ENCODE measurements around the gene RNASE12.
A peak's percentile ranks its signal among the peaks of the same experiment; 100 is the strongest.

Gene RNASE12

GRCh38 chr14:20628063-20628854 is 37.1 kb upstream of the RNASE12 start:
- TF ChIP-seq CTCF (IDR thresholded peaks at IDR 0.05; ENCODE audit: borderline replicate concordance, insufficient read depth, low read depth, low read length), result no peak

GRCh38 chr14:20627346-20628027 is 36.3 kb upstream of the RNASE12 start:
- H3K4me3 ChIP-seq (ENCODE audit: low read depth, low read length), result no peak overlapping the region
- TF ChIP-seq CTCF (IDR thresholded peaks at IDR 0.05; ENCODE audit: borderline replicate concordance, insufficient read depth, low read depth, low read length), result no peak

More at GRCh38 chr14:20628063-20628854, 37.1 kb upstream of the RNASE12 start:
- no peak overlapping the region for H3K4me3 ChIP-seq (ENCODE audit: low read depth, low read length)

GRCh38 chr14:20626274-20626673 is 35.1 kb upstream of the RNASE12 start:
- no peak overlapping the region for H3K4me3 ChIP-seq (ENCODE audit: low read depth, low read length)
- TF ChIP-seq CTCF (IDR thresholded peaks at IDR 0.05; ENCODE audit: borderline replicate concordance, insufficient read depth, low read depth, low read length), result no peak

GRCh38 chr14:20624495-20625070 is 33.4 kb upstream of the RNASE12 start:
- H3K4me3 ChIP-seq (ENCODE audit: low read depth, low read length), result peak overlapping the region; percentile 40
- TF ChIP-seq CTCF (IDR thresholded peaks at IDR 0.05; ENCODE audit: borderline replicate concordance, insufficient read depth, low read depth, low read length), result no peak

GRCh38 chr14:20623798-20624197 is 32.6 kb upstream of the RNASE12 start:
- TF ChIP-seq CTCF (IDR thresholded peaks at IDR 0.05; ENCODE audit: borderline replicate concordance, insufficient read depth, low read depth, low read length), result no peak
- no peak overlapping the region for H3K4me3 ChIP-seq (ENCODE audit: low read depth, low read length)

- no peak for TF ChIP-seq CTCF (IDR thresholded peaks at IDR 0.05; ENCODE audit: borderline replicate concordance, insufficient read depth, low read depth, low read length)
- no peak overlapping the region for H3K4me3 ChIP-seq (ENCODE audit: low read depth, low read length)
Observed at GRCh38 chr14:20622816-20623291, 31.7 kb upstream of the RNASE12 start.

Measured in GM12875 (cell line).